Embryonic facial prominence (tissue), 1 donor: Measurements from ENCODE around the gene VDAC1.
"Not testable (repeated sequence)": the region's sequence is repeated elsewhere in the genome, so short reads cannot be mapped to it uniquely, and the experiment has no call there.

Experiments used
- DNase-seq: peaks from one replicate; pipeline ENCODE4 v3.0.0-alpha.2; 2016; ENCODE audit errors: extremely low spot score

VDAC1 gene

GRCh38 chr5:133995341-133995740, 9.4 kb downstream of the VDAC1 start:
- DNase-seq, result no peak

GRCh38 chr5:133994990-133995333, 9.8 kb downstream of the VDAC1 start:
- no peak for DNase-seq

GRCh38 chr5:133994297-133994989, 10.3 kb downstream of the VDAC1 start:
- no peak for DNase-seq

GRCh38 chr5:133993185-133993936, 11.4 kb downstream of the VDAC1 start:
- DNase-seq, result no peak

GRCh38 chr5:133992429-133993155, 12.2 kb downstream of the VDAC1 start:
- DNase-seq, result no peak

- DNase-seq, result no peak
Measured at GRCh38 chr5:133991171-133991910, 13.4 kb downstream of the VDAC1 start.

- DNase-seq, result no peak
Measured at GRCh38 chr5:133990396-133990795, 14.4 kb downstream of the VDAC1 start.

- DNase-seq, result no peak
Measured at GRCh38 chr5:133985540-133986180, 19.1 kb downstream of the VDAC1 start.

- no peak for DNase-seq
Measured at GRCh38 chr5:133983674-133984073, 21.1 kb downstream of the VDAC1 start.

- DNase-seq, result no peak
Measured at GRCh38 chr5:133981714-133982113, 23.1 kb downstream of the VDAC1 start.

- DNase-seq, result no peak
Measured at GRCh38 chr5:133980652-133981051, 24.1 kb downstream of the VDAC1 start.

- DNase-seq, result no peak
Measured at GRCh38 chr5:133978943-133979342, 25.8 kb downstream of the VDAC1 start.

- no peak for DNase-seq
Measured at GRCh38 chr5:133977858-133978257, 26.9 kb downstream of the VDAC1 start.

- no peak for DNase-seq
Measured at GRCh38 chr5:133977161-133977787, 27.5 kb downstream of the VDAC1 start.

- DNase-seq, result not testable (repeated sequence)
Measured at GRCh38 chr5:133975546-133975945, 29.2 kb downstream of the VDAC1 start.

- no peak for DNase-seq
Measured at GRCh38 chr5:133974142-133974541, 30.6 kb downstream of the VDAC1 start.

GRCh38 chr5:133970325-133970909, 34.4 kb downstream of the VDAC1 start:
- DNase-seq, result no peak

- no peak for DNase-seq
Measured at GRCh38 chr5:133969654-133970324, 35.0 kb downstream of the VDAC1 start.

- DNase-seq, result peak; percentile 98
Measured at GRCh38 chr5:133968204-133968980, 36.4 kb downstream of the VDAC1 start, which contains the start of gene C5orf15. Gene C5orf15 (minus strand): TSS chr5:133968625. CDS start chr5:133968584, 41 bp downstream.
